ENCODE measurements around the gene C4orf33. TPM values are rescaled to one million over a fixed set of nuclear protein-coding genes. Genes with fewer than 3 reads are reported as not detected.

The C4orf33 gene
- polyA plus RNA-seq, 1 donor (not counting 4 experiments of a cell fraction or from before 2014, with no cell fraction given), result 25.7 TPM

- H3K27me3 ChIP-seq (ENCODE audit: control insufficient read depth, extremely low read depth, insufficient read depth, low read length), result no peaks in the 10 kb centered on the region
- no peak for TF ChIP-seq EZH2 (IDR thresholded peaks at IDR 0.05; ENCODE audit: low read length)
- FAIRE-seq (no peak), DNase-seq (ENCODE audit: low read depth, low spot score) (no peak)
- H3K9me3 ChIP-seq (ENCODE audit: control insufficient read depth, low read depth, low read length), result peaks cover 6% of the 10 kb centered on the region
- no peaks in the 10 kb centered on the region for H3K9me1 ChIP-seq (ENCODE audit: control insufficient read depth, extremely low read depth, insufficient read depth, low read length)
- H2AFZ ChIP-seq (ENCODE audit: control insufficient read depth, low read length), result no peak overlapping the region
- no peak overlapping the region for H3K4me2 ChIP-seq (ENCODE audit: control insufficient read depth, extremely low read depth, insufficient read depth, low read depth, low read length)
- no peaks in the 10 kb centered on the region for H3K79me2 ChIP-seq (ENCODE audit: control insufficient read depth, insufficient read depth, low read length)
- dilution Hi-C loops (cut with MboI; ENCODE audit: extremely low pct_ligation_motif_present, low sequenced_read_pairs), result no loop called here
- H3K27ac ChIP-seq (ENCODE audit: control insufficient read depth, insufficient read depth, low read length), result no peak overlapping the region
- no peaks in the 10 kb centered on the region for H3K36me3 ChIP-seq (ENCODE audit: control insufficient read depth in 2 of 2, extremely low read depth in 1 of 2, insufficient read depth in 2 of 2, low read length in 2 of 2)
- H3K4me1 ChIP-seq (ENCODE audit: control insufficient read depth, extremely low read depth, insufficient read depth, low read length), result no peaks in the 10 kb centered on the region
- H4K20me1 ChIP-seq (ENCODE audit: control insufficient read depth, extremely low read depth, insufficient read depth, low read length), result no peaks in the 10 kb centered on the region
- H3K9ac ChIP-seq (ENCODE audit: control insufficient read depth, extremely low read depth, insufficient read depth, low read length), result no peak overlapping the region
- H3K4me3 ChIP-seq (ENCODE audit: control insufficient read depth in 2 of 3, extremely low read depth in 1 of 3, insufficient read depth in 2 of 3, low read depth in 1 of 3, low read length in 3 of 3), result no peak overlapping the region
Measured at GRCh38 chr4:129062580-129062979, 33.4 kb upstream of the C4orf33 start.

- H3K9me3 ChIP-seq (ENCODE audit: control insufficient read depth, low read depth, low read length), result peaks cover 6% of the 10 kb centered on the region
Measured at GRCh38 chr4:129063640-129064039, 32.3 kb upstream of the C4orf33 start.

More at GRCh38 chr4:129063640-129064039, 32.3 kb upstream of the C4orf33 start:
- Histone ChIP-seq H3K27ac (ENCODE audit: control insufficient read depth, insufficient read depth, low read length) (no peak overlapping the region), H3K4me2 (ENCODE audit: control insufficient read depth, extremely low read depth, insufficient read depth, low read depth, low read length) (no peak overlapping the region), H3K36me3 (ENCODE audit: control insufficient read depth in 2 of 2, extremely low read depth in 1 of 2, insufficient read depth in 2 of 2, low read length in 2 of 2) (no peaks in the 10 kb centered on the region), H3K9me1 (ENCODE audit: control insufficient read depth, extremely low read depth, insufficient read depth, low read length) (no peaks in the 10 kb centered on the region), H3K4me1 (ENCODE audit: control insufficient read depth, extremely low read depth, insufficient read depth, low read length) (no peaks in the 10 kb centered on the region), H3K79me2 (ENCODE audit: control insufficient read depth, insufficient read depth, low read length) (no peaks in the 10 kb centered on the region), H4K20me1 (ENCODE audit: control insufficient read depth, extremely low read depth, insufficient read depth, low read length) (no peaks in the 10 kb centered on the region), H2AFZ (ENCODE audit: control insufficient read depth, low read length) (no peak overlapping the region), H3K4me3 (ENCODE audit: control insufficient read depth in 2 of 3, extremely low read depth in 1 of 3, insufficient read depth in 2 of 3, low read depth in 1 of 3, low read length in 3 of 3) (no peak overlapping the region), H3K9ac (ENCODE audit: control insufficient read depth, extremely low read depth, insufficient read depth, low read length) (no peak overlapping the region), H3K27me3 (ENCODE audit: control insufficient read depth, extremely low read depth, insufficient read depth, low read length) (no peaks in the 10 kb centered on the region)
- dilution Hi-C loops (cut with MboI; ENCODE audit: extremely low pct_ligation_motif_present, low sequenced_read_pairs), result no loop called here
- FAIRE-seq (no peak), DNase-seq (ENCODE audit: low read depth, low spot score) (no peak)
- TF ChIP-seq EZH2 (IDR thresholded peaks at IDR 0.05; ENCODE audit: low read length) (no peak), CTCF (optimal IDR thresholded peaks at IDR 0.05 in 1 of 3, IDR thresholded peaks at IDR 0.05 in 1 of 3, conservative IDR thresholded peaks at IDR 0.05 in 1 of 3; ENCODE audit: extremely low read depth in 1 of 3, insufficient read depth in 2 of 3, low read length in 3 of 3) (no peak)

Data from keratinocyte (primary cell).